Stimulated activated CD8-positive, alpha-beta memory T cell treated with anti-CD3 and anti-CD28 coated beads, Interleukin-7, amount 100 ng/mL, for 48 hours (primary cell): ENCODE results near the gene GAL3ST3.
"Not testable (repeated sequence)": the region's sequence is repeated elsewhere in the genome, so short reads cannot be mapped to it uniquely, and the experiment has no call there.

Experiments used
- DNase-seq, 2 donors: peaks; one replicate each; pipeline ENCODE4 v3.0.0-alpha.2; 2020; ENCODE audit warnings: low read depth in 1 of 2; ENCODE audit errors: extremely low read depth in 1 of 2

Gene GAL3ST3

GRCh38 chr11:66046901-66047300, 2.1 kb downstream of the GAL3ST3 start:
- DNase-seq, result no peak

GRCh38 chr11:66045177-66045639, 3.8 kb downstream of the GAL3ST3 start:
- DNase-seq, result peak; percentile 58 to 69

GRCh38 chr11:66044757-66045156, 4.2 kb downstream of the GAL3ST3 start:
- DNase-seq, result peak in 1 of 2 donors; percentile 26

- no peak for DNase-seq
Observed at GRCh38 chr11:66042996-66043906, 5.7 kb downstream of the GAL3ST3 start.

GRCh38 chr11:66042227-66042995, 6.5 kb downstream of the GAL3ST3 start:
- DNase-seq, result no peak

- no peak for DNase-seq
Observed at GRCh38 chr11:66039765-66040164, 9.2 kb downstream of the GAL3ST3 start.

- no peak for DNase-seq
Observed at GRCh38 chr11:66037327-66037726, 11.6 kb downstream of the GAL3ST3 start.

- no peak for DNase-seq
Observed at GRCh38 chr11:66036334-66036710, 12.6 kb downstream of the GAL3ST3 start.

- no peak for DNase-seq
Observed at GRCh38 chr11:66035653-66036333, 13.2 kb downstream of the GAL3ST3 start.

- DNase-seq, result no peak
Observed at GRCh38 chr11:66032957-66033735, 15.8 kb downstream of the GAL3ST3 start.

- DNase-seq, result no peak
Observed at GRCh38 chr11:66026017-66026529, 22.9 kb downstream of the GAL3ST3 start, which contains the start of gene CATSPER1. Gene CATSPER1, minus strand, starts transcription at chr11:66026479. Its CDS starts 100 bp downstream, at chr11:66026379.

- not testable (repeated sequence) for DNase-seq
Observed at GRCh38 chr11:66023186-66023440, 25.8 kb downstream of the GAL3ST3 start.

GRCh38 chr11:66022401-66023185, 26.4 kb downstream of the GAL3ST3 start:
- DNase-seq, result peak; percentile 52 to 62

- peak in 1 of 2 donors; percentile 32 for DNase-seq
Observed at GRCh38 chr11:66020618-66021357, 28.2 kb downstream of the GAL3ST3 start.

- no peak for DNase-seq
Observed at GRCh38 chr11:66020212-66020611, 28.7 kb downstream of the GAL3ST3 start.

GRCh38 chr11:66017321-66017720, 31.6 kb downstream of the GAL3ST3 start:
- no peak for DNase-seq

- DNase-seq, result no peak
Observed at GRCh38 chr11:66016793-66017177, 32.2 kb downstream of the GAL3ST3 start.

GRCh38 chr11:66015936-66016792, 32.8 kb downstream of the GAL3ST3 start:
- no peak for DNase-seq
